Hepatic stellate cell (primary cell): ENCODE results near the gene FN3K.

Experiments
- DNase-seq: peaks from one replicate; pipeline ENCODE4 v3.0.0; 2011; ENCODE audit warnings: low spot score

FN3K gene

DNA sequence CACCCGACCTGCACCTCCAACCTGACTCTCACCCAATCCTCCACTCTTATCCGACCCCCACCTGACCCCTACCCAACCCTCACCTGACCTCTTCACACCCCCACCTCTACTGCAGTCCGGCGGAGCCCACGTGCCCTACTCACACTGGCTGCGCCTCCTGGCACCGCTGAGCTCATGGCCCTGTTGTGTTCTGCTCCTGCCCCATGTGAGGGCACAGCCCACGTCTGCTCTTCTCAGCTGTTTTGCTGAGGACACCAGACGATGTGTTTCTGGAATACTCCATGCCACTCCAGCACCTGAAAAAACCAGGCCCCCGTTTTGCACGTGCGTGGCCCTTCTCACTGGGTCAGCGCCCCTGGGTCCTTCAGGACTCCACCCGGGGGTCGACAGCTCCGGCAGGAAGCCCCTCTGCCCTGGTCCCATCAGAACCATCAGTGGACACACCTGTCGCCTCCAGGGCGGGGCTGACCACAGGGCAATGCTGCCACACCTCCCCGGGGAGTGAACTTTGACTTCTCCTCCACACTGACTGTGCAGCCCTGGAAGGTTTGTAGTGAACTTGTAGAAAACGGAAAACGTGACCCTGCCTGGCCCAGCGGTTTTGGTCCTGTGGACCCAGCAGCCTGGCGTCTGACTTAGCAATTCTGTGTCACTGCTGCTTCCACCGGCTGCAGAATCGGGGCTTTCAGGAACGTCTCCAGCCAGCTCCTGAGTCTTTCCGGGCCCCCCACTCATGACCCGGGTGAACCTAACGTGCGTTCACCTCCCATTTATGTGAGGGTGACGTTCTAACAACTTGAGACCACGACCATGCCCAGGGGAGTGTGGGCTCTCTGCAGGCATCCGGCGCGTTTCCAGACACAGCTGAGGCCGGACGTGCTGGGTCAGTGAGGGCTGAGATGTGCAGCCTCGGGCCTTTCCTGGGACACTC lies 31.2 kb upstream of the FN3K start:
- no peak for DNase-seq

DNA sequence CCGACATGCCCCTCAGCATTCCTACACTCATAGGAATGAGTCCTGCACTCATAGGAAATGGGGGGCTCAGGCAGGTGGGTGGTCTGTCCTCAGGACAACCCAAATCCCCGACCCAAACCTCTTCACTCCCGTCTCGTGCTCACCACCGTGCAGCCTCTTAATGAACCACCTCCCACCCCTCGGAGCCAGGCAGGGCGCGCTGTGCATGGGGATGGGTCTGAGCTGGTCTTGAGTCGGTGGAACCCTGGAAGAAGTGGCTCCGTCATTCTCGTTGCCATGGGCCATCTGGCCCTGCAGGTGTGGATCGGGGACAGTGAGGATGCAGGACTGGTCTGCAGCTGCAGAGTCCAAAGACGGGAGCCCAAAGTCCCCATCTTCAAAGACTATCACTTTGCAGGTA lies 30.5 kb upstream of the FN3K start:
- no peak for DNase-seq

DNA sequence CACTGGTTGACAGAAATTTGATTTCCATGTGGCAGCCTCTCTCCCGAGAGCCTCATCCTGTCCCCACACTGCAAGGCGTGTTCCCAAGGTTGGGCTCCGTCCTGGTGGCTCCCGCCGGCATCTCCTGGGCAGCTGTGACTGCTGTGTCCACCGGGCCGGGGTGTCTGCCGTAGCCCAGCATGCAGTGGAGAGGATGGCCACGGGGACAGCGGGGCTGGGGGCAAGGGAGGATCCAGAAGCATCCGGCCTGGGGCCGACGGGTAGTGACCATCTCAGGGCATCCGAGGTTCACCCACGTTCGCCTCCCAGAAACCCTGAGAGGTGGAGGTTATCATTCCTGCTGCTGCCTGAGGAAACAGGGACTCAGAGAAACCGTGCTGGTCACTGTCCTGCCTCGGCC lies 29.7 kb upstream of the FN3K start:
- no peak for DNase-seq

DNA sequence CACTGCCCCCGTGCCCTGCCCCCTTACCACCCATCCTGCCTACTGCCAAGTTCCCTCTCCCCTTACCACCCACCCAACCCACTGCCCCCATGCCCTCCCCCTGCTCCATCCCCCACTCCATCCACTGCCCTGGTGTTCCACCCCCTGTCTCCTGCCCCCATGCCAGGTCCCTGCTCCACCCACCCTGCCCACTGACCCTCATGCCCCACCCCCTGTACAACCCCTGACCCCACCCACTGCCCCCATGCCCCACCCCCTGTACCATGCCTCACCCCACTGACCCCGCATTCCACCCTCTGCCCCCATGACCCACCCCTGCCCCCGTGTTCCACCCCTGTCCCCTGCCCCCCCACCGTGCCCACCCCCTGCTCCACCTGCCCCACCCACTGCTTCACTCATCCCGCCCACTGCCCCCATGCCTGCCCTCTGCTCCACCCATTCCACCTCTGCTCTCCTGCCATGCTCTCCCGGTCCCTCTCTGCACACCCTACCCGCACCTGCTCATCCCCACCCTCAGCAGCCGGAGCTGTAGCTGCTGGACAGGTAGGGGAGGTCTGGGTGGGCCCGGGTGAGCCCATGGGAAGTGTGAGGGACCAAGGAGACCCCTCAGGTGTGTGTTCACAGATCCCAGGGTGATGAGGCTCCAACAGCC lies 26.3 kb upstream of the FN3K start:
- no peak for DNase-seq

DNA sequence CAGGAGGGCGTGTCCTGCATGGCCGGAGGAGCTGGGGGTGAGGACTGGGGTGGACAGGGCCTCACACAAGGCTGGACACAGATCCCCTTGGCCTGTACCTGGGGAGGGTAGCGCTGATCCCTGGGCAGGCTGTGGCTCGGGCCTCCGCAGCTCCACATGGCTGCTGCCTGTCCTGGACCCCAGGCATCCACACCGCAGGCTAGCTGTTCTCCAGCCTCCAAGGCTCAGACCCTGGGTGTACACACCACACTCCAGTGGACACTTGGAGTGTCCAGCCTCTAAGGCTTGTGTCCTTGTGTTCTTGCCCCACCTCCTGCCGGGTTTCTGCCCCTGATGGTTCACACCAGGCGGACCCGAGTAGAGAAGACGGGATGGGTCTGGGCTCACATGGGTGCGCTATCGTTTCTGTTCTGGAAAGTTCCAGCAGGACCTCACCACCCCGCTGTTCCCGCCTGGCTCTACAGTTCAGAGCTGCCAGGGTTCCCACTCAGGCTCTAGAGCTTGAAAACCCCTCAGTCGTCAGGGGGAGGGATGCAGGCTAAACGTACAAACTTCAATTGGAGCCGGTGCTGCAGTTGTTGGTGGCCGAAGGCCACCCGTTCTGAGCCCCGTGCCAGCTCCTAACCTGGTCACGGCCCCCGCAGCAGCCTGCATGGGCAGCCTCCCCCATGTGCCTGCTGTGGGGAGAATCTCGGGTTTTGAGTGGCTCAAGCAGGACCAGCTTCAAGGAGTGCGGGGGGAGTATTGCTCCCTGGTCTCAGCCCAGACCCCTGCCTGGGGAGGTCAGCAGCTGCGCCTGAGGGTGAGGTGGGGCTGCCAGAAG lies 25.5 kb upstream of the FN3K start:
- no peak for DNase-seq

DNA sequence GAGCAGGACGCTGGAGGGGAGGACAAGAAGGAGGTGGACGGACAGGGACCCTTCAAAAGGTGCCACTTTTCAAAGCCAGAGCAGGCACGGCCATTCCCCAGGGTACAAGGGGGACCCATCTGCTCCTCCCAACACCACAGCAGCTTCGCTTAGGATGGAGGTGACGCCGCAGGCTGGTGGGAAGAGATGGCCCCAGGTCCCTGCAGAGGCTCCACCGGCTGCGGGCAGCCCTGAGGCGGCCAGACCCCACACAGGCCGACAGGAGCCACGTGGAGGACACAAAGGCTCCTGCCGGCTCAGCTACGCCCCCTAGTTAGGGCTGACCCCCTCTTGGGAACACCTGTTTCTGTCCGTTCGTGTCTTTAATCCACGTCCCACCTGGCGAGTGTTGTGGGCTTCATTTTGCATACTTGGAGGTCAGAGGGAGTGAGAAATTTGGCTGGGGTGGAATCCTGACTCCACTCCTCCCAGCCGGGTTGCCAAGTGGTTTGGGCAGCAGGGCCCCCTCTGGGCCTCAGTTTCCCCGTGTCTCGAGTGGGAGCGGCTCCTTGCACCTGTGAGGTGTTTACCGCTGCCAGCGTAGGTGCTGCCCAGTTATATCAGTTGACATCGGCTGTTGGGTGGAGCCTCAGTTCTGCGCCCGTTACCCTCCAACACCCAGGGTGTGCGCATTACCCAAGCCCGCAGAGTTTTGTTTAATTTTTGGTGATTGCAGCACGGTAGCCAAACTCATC lies 24.7 kb upstream of the FN3K start:
- no peak for DNase-seq

DNA sequence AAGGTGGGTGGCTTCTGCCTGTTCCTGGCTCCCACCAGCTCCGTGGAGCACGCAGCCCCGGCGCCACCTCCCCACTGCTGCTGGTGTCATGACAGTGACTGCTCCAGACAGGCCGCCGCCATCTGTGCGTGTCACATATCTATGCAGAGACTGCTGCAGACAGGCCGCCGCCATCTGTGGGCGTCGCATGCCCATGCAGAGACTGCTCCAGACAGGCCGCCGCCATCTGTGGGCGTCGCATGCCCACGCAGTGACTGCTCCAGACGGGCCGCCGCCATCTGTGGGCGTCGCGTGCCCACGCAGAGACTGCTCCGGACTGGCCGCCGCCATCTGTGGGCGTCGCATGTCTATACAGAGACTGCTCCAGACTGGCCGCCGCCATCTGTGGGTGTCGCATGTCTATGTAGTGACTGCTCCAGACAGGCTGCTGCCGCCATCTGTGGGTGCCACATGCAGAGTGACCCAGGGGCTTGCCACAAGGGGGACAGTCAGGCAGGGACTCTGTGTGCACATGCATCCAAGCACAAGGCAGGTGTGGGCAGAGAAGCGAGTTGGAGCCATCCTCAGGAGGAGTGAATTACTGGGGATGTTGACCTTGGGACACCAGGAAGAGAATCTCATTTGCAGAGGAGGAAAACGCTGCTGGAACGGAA lies 22.2 kb upstream of the FN3K start:
- DNase-seq, result no peak

DNA sequence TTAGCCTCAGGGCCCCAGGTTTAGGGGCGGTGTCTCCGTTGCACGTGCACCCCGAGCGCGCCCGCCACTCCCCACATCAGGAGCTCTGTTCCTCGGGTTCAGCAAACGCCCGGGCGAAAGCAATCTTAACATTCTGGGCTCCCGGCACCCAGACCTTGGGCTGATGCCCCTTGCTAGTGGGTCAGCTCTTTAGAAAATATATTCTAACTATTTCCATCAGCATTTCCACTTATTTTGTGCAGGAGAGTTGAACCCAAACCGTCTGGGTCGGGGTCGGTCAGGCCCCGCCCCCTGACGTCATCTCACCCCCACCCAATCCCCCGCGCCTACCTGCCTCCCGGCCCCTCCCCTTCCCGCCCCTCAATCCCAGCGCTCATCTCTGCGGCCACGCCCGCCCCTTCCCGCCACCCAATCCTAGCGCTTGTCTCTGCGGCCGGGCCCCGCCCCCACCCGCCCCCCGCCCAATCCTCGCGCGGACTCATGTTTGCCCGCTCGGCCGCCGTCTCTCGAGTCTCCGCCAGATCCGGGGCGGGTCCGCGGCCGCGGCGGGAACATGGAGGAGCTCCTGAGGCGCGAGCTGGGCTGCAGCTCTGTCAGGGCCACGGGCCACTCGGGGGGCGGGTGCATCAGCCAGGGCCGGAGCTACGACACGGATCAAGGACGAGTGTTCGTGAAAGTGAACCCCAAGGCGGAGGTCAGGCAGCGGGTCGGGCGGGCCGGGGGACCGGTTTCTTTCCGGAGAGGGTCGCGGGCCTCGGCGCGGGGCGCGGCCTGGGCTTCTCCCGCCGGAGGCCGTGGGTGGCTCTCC lies 19.0 kb upstream of the FN3K start, which contains the start of gene FN3KRP:
Gene FN3KRP, plus strand, starts transcription at position 504 of the 808 bp plus-strand sequence. Its CDS starts 50 bp downstream, at position 554.
- peak; percentile 100 for DNase-seq

DNA sequence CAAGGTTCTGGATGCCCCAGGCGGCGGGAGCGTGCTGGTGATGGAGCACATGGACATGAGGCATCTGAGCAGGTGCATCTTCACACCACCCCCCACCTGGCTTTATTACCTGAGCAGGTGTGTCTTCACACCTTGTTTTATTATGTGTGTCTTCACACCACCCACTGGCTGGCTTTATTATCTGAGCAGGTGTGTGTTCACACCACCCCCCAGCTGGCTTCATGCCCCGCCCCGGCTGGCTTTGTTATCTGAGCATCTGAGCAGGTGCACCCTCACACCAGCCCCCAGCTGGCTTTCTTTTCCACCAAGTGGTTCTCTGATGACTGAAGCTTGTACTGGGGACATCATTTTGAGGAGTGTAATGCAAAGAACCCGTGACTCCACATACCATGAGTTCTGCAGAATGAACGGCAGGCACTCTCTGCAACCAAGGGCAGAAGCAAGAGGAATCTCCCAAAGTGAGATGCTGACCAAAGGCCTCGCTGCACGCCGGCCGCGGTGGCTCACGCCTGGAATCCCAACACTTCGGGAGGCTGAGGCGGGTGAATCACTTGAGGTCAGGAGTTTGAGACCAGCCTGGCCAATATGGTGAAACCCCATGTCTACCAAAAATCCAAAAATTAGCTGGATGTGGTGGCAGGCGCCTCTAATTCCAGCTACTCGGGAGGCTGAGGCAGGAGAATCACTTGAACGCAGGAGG lies 16.3 kb upstream of the FN3K start:
- DNase-seq, result no peak

DNA sequence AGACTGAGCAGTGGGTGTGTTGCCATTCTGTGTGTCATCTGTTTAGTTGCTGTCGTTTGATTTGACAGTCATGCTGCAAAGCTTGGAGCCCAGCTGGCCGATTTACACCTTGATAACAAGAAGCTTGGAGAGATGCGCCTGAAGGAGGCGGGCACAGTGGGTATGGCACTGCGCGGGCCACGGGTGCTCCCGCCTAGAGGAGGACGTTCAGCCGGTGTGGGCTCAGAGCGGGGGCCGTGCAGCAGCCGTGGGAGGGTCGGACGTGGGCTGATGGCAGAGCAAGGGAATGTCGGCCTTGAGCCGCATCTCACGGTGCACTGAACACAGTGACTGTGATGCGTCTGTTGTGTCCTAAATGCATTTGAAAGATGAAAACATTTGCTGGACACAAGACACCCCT lies 15.2 kb upstream of the FN3K start:
- DNase-seq, result no peak

DNA sequence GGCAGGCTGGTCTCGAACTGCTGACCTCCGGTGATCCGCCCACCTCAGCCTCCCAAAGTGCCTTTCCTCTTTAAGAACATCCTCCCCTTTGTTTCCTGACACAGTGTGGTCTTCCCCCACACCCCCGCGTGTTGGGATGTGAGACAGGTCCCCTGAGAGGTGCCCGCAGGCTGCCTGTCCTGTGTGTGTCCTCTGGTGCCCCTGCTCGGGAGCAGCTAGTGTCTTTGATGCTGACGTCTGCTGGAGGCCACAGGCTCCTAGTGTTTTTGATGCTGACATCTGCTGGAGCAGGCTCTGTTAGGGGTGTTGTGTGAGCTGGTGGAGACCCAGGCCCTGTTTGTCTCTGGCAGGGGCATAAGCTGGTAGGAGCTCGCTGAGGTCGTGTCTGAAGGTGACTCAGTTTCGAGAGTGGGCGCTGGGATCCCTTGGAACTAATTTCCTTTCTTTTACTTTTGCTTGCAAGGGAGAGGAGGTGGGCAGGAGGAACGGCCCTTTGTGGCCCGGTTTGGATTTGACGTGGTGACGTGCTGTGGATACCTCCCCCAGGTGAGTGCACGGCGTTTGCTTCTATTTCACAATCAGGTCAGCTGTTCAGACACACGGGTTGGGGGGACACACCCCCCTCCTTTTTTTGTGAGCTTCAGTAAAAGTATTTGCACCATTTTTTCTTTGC lies 12.9 kb upstream of the FN3K start:
- no peak for DNase-seq

DNA sequence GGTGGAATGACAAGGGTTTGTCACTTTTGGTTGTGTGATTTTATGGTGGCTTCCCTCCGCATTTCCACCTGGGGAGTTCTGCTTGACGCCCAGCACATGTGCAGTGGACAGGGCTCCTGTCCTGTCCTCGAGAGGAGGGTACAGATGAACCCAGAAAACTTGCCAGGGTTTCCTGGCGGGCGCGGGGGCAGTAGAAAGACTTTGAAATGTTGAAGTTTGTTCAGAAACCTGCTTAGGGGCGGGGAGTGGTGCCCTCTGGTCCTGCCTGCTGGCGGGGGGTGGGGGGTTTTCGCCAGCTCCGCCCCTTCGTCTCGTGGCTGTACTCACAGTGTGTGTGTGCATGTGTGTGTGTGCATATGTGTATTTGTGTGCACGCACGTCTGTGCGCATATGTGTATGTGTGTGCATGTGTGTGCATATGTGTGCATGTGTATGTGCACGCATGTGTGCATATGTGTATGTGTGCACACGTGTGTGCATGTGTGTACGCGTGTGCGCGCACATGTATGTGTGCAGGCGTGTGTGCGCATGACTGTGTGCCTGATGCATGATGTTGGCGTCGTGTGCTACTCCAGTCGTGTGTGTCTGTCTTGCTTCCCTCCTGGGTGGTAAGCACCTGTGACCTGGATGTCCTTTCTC lies 12.1 kb upstream of the FN3K start:
- no peak for DNase-seq

DNA sequence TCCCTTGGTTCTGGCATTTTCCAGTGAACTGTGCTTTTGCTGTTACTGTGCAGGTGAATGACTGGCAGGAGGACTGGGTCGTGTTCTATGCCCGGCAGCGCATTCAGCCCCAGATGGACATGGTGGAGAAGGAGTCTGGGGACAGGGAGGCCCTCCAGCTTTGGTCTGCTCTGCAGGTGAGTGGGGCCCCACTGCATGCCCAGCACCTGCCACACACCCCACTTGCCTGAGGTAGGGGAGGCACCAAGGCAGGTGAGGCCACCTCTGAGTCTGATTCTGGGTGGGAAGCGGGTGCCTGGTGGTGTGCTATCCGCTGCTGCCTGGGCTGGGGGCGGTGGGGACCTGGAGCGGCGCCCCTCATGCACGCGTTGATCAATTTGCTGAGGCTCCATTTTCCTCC lies 9.0 kb upstream of the FN3K start:
- DNase-seq, result no peak

DNA sequence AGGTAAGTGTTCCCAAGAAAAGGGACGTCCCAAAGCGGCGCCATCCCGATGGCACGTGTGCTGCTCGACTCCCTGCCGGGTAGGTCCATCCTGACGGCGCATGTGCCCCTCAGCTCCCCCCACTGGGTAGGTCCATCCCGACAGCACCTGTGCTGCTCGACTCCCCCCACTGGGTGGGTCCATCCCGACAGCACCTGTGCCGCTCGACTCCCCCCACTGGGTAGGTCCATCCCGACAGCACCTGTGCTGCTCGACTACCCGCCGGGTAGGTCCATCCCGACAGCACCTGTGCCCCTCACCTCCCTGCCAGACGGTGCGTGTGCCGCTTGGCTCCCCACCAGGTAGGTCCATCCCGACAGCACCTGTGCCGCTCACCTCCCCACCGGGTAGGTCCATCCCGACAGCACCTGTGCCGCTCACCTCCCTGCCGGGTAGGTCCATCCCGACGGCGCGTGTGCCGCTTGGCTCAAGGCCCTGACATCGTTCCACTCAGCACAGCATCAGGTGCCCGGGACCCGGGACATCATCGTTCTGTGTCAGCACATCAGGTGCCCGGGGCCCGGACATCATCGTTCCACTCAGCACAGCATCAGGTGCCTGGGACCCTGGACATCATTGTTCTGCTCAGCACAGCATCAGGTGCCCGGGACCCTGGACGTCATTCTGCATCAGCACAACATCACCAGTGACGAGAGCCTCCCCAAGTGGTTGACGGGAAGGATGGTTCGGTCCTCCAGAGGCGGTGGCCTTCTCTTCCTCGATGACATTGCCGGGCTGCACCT lies 5.7 kb upstream of the FN3K start:
- DNase-seq, result no peak

DNA sequence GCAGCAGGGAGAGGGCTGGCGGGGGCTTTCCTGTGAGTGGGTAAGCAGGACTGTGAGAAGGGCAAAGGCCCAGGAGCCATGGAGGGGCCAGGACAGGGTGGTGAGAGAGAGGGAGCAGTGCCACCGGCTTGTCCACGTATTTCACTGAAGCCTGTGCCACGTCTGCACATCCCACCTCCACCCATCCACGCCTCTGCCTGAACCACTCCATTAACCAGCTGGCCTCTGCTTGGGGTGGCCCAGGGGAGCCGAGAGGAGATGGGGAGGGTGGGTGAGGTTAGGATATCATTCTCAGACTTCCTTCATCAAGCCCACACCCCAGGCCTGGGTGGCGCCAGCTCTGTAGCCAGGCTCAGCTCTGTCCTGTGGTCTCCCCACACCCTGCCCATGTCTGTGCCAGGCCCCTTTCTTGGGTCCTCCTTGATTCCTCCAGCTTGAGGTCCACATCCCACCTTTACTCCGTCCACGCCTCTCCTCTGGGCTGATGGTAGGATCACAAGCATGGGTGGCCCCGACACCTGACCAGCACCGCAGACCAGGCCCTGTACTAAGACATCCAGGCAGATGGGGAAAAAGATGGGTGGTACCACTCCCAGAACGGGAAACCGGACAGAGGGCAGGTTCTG lies 3.2 kb upstream of the FN3K start:
- no peak for DNase-seq

DNA sequence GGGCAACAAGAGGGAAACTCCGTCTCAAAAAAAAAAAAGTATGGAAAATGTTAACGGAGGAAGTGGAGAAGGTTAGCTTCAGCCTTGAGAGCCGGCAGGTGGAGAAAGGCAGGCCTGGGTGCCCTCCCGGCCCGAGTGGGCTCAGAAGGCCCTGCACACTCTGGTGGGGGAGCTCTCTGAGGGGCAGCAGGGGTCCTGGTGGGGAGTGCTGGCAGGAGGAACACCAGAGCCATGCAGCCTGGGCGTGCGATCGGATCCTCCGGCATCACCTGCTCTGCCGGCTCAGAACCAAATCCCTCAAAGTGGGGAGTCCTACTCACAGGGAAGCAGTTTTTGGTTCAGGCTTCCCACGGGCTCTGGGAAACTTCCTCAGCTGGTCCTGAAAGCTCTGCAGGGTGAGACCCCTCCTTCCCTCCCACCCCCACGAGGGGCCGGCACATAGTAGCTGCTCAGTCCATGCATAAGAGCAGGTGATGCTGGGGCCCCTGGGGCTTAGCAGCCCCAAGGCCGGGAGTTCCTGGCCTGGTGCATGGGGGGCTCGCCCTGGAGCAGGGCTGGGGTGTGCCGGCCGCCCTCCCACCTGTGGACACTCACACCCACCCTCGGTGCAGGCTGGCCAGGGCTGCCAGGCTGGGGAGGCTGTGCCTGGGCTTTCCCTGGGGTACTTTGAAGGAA lies 1.2 kb downstream of the FN3K start:
- no peak for DNase-seq
